IPS-20b (cell line): ENCODE measurements around the gene REM1.
"Not testable (repeated sequence)": the region's sequence is repeated elsewhere in the genome, so short reads cannot be mapped to it uniquely, and the experiment has no call there.

Experiments used
- H3K27ac ChIP-seq: one replicate; pipeline ENCODE4 v1.5.1; 2013; ENCODE audit warnings: low read length
- H3K27me3 ChIP-seq: 2 replicates; pipeline ENCODE4 v1.6.1; 2013; ENCODE audit warnings: mild to moderate bottlenecking, low read length, inconsistent platforms; ENCODE audit not compliant: insufficient read depth
- H3K36me3 ChIP-seq: 2 replicates; pipeline ENCODE4 v1.6.1; 2013; ENCODE audit warnings: low read depth, mild to moderate bottlenecking, inconsistent platforms, low read length, moderate library complexity; ENCODE audit not compliant: insufficient read depth
- H3K4me1 ChIP-seq: 2 replicates; pipeline ENCODE4 v1.6.1; 2013; ENCODE audit warnings: mild to moderate bottlenecking, control low read depth, inconsistent platforms, low read length, moderate library complexity; ENCODE audit not compliant: insufficient read depth
- H3K4me3 ChIP-seq: 2 replicates; pipeline ENCODE4 v1.5.1; 2013; ENCODE audit warnings: mild to moderate bottlenecking, low read length, inconsistent platforms
- H3K9ac ChIP-seq: 2 replicates; pipeline ENCODE4 v1.6.1; 2013; ENCODE audit warnings: low read depth, mild to moderate bottlenecking, inconsistent platforms, low read length, moderate library complexity
- H3K9me3 ChIP-seq: 2 replicates; pipeline ENCODE4 v1.6.1; 2013; ENCODE audit warnings: mild to moderate bottlenecking, low read depth, low read length, inconsistent platforms; ENCODE audit not compliant: insufficient read depth

Gene REM1

DNA sequence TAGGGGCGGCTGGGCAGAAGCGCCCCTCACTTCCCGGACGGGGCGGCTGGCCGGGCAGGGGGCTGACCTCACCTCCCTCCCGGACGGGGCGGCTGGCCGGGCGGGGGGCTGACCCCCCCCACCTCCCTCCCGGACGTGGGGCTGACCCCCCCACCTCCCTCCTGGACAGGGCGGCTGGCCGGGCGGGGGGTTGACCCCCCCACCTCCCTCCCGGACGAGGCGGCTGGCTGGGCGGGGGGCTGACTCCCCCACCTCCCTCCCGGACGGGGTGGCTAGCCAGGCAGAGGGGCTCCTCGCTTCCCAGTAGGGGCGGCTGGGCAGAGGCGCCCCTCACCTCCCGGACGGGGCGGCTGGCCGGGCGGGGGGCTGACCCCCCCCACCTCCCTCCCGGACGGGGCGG lies 4.1 kb upstream of the REM1 start:
- not testable (repeated sequence) for H3K9me3 ChIP-seq, H3K36me3 ChIP-seq, H3K27ac ChIP-seq, H3K4me1 ChIP-seq, H3K4me3 ChIP-seq, H3K9ac ChIP-seq
- peaks cover 26% of the 10 kb centered on the region for H3K27me3 ChIP-seq

DNA sequence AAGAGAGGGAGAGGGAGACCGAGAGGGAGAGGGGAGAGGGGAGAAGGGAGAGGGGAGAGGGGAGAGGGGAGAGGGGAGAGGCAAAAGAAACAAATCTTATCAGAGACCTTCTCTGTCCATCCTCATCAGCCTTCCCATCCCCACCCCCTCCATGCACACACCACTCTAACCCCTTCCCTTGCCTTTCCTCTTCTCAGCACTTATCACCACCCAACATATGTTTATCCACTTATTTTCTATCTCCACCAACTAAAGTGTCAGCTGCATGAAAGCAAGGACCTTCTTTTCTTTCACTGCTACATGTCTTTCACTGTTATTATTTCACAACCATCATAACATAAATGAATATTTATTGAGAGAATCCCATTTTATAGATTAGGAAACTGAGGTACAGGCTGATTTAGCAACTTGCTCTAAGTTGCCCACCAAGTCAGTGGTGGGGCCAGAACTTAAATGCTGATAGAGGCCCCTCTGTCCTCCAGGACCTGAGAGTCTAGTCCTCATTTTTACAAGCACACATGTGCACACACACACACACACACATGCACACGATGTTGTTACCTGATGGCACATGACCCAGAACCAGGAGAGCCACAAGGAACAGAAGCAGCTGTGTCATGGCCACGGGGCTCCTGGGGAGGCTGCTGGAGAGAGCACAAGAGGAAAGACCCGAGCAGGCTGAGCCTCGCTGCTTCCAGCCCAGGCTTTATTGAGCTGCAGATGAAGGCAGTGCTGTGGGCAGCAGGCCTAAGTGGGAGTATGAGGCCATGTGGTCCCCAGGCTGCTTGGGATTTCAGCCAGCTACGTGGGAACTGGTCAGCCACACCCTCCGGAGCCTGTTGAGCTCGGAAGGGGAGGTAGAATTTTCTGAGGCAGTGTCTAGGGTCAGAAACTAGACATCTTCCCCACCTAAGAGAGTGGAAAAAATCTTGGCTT lies 2.4 kb upstream of the REM1 start:
- Histone ChIP-seq H3K27me3 (peaks cover 43% of the 10 kb centered on the region), H3K9me3 (peaks cover 8% of the 10 kb centered on the region), H3K36me3 (no peaks in the 10 kb centered on the region), H3K4me3 (no peak overlapping the region), H3K9ac (no peak overlapping the region), H3K4me1 (no peaks in the 10 kb centered on the region; the same call in 1 of the 2 replicates), H3K27ac (no peak overlapping the region)

DNA sequence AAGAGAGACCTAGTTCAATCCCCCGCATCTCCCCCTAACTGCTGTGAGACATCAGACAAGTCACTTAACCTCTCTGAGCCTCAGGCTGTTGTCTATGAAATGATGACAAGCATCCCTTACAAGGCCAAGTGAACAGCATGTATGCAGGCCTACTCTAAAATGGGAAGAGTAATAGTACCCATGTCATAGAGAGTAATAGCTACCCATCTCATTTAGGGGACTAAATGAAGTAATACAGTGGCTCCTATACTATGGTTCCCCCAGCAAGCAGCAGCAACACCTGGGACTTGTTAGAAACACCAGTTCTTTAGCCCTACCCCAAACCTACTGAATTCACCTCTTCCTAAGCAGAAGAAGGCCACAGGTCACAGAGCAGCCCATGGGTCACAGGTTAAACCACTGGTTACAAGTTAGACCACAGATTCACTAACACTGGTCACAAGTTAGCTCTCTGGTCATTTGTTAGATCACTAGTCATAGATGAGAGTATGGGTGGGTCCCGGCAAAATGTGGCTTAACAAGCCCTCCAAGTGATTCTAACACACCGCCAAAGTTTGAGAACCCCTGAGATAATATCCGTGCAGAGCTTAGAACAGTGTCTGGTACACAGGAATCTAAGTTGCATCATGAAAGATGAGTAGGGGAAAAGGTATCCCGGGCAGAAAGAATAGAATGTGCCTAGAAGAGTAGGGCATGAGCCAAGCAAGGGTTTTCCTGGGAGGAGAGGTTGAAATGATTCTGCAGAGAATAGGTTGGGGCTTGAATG lies 1.6 kb upstream of the REM1 start:
- no peak overlapping the region for H3K4me3 ChIP-seq

DNA sequence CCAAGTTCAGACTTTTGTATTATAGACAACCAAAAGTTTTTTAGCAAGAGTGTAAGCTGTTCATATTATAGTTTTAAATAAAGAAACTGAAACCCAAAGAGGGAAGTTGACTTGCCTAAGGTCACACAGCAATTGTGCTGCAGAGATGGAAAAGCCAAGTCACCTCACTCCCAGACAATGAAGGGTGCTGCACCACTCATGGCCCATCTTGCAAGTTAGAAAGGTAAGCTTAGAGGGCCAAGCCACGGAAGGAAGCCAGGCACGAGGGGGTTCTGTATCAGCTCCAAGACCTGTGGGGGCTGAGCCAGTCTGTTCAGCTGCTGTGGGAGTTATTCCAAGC lies 1.0 kb upstream of the REM1 start:
- no peaks in the 10 kb centered on the region; the same call in 1 of the 2 replicates for H3K4me1 ChIP-seq
- no peak overlapping the region for H3K9ac ChIP-seq
- H3K9me3 ChIP-seq: peaks cover 8% of the 10 kb centered on the region
- H3K4me3 ChIP-seq: no peak overlapping the region
- no peak overlapping the region for H3K27ac ChIP-seq
- no peaks in the 10 kb centered on the region for H3K36me3 ChIP-seq
- peaks cover 51% of the 10 kb centered on the region for H3K27me3 ChIP-seq

More for the DNA sequence above, 1.6 kb upstream of the REM1 start:
- H3K9ac ChIP-seq: no peak overlapping the region
- no peak overlapping the region for H3K27ac ChIP-seq
- H3K36me3 ChIP-seq: no peaks in the 10 kb centered on the region
- H3K9me3 ChIP-seq: peaks cover 8% of the 10 kb centered on the region
- no peaks in the 10 kb centered on the region; the same call in 1 of the 2 replicates for H3K4me1 ChIP-seq
- peaks cover 50% of the 10 kb centered on the region for H3K27me3 ChIP-seq

DNA sequence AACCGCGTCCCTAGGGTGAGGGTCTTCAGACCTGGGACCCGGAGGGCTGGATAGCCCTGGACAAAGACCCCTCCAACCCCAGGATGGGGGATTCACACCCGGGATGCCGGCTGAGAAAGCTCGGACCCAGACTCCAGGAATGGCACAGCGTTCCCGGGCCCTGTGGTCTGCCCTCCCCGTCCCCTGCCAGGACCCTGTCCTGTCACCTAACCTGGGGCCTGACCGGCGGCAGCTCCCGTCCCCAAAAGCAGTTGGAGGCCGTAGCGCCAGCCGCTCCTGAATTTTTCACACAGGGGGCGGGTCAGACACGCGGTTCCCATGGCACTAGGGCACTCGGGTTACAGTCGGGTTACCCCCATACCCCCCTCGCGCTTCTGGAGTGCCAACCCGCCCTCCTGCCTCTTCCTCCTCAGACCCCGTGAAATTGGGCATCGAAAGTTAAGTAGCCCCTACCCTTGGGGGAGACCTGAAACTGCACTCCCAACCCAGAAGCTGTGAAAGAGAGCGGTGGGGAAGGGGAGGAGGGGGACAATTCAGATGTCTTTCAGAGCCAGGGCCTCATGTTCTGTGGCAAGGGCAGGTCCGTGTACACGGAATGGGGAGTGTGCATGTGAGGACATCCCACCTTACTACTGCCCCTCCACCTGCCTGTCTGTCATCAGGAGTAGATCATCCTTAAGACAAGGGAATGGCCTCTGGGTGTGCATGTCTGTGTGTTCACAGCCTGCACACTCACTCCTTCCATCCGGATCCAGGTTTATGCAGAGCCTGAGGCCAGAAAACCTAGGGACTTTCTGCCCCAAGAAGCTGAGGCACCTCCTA lies 595 bp downstream of the REM1 start:
- no peaks in the 10 kb centered on the region; the same call in 1 of the 2 replicates for H3K4me1 ChIP-seq
- peaks cover 8% of the 10 kb centered on the region for H3K9me3 ChIP-seq
- H3K9ac ChIP-seq: no peak overlapping the region
- H3K27ac ChIP-seq: no peak overlapping the region
- H3K36me3 ChIP-seq: no peaks in the 10 kb centered on the region
- H3K4me3 ChIP-seq: peak overlapping the region; percentile 69; the same call in 1 of the 2 replicates
- peaks cover 51% of the 10 kb centered on the region for H3K27me3 ChIP-seq

DNA sequence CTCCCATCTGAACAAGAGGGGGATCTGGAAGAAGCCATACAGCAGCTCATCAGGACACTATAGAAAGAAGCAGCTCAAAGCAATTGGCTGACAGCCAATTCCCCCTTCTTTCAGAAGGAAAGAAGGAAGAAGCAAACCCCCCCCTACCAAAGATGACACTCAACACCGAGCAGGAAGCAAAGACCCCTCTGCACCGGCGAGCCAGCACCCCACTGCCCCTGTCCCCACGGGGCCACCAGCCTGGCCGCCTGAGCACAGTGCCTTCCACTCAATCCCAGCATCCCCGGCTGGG lies 1.2 kb downstream of the REM1 start:
- peaks cover 8% of the 10 kb centered on the region for H3K9me3 ChIP-seq

DNA sequence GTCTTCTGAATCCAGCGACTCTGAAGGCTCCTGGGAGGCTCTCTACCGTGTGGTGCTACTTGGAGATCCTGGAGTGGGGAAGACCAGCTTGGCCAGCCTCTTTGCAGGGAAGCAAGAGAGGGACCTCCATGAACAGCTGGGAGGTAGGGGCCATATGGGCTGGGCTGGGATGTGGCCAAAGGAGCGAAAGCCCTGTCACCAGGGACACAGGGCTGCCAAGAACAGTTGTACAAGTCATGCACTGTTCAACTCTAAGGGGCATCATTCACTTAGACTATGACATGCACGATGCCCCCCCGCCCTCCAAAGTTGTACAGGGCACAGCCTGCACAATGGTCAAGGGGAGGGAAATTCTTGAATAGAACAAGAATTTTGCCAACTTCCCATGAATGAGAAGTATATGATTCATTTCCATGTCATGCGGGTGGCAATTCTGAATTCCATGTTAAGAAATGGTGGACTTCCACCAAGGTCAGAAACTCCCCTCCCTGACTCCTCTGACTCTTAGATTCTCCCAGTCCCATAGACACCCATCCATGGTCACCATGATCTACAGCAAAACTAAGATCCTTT lies 1.6 kb downstream of the REM1 start:
- Histone ChIP-seq H3K9me3 (peaks cover 8% of the 10 kb centered on the region), H3K27me3 (peaks cover 51% of the 10 kb centered on the region), H3K9ac (no peak overlapping the region)

More for the DNA sequence above, 1.2 kb downstream of the REM1 start:
- Histone ChIP-seq H3K9ac (no peak overlapping the region), H3K27me3 (peaks cover 51% of the 10 kb centered on the region), H3K36me3 (no peaks in the 10 kb centered on the region), H3K27ac (no peak overlapping the region), H3K4me3 (no peak overlapping the region; the same call in 1 of the 2 replicates), H3K4me1 (no peaks in the 10 kb centered on the region; the same call in 1 of the 2 replicates)

DNA sequence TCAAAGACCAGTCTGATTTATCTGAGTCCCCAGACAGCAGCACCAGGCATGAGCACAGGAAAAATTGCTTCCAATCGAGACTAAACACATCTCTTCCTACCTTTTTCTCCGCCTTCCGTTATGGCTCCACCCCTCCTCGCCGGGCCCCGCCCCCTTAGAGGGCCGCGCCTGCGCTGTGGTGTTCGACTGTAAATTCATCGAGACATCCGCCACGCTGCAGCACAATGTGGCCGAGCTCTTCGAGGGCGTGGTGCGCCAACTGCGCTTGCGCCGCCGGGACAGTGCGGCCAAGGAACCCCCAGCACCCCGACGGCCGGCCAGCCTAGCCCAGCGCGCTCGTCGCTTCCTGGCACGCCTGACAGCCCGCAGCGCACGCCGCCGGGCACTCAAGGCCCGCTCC lies 8.9 kb downstream of the REM1 start:
- Histone ChIP-seq H3K4me3 (no peak overlapping the region), H3K27ac (no peak overlapping the region), H3K27me3 (peaks cover 26% of the 10 kb centered on the region), H3K4me1 (no peaks in the 10 kb centered on the region), H3K9ac (no peak overlapping the region), H3K36me3 (no peaks in the 10 kb centered on the region), H3K9me3 (no peaks in the 10 kb centered on the region)

More for the DNA sequence above, 1.6 kb downstream of the REM1 start:
- H3K27ac ChIP-seq: no peak overlapping the region
- no peak overlapping the region for H3K4me3 ChIP-seq
- no peaks in the 10 kb centered on the region for H3K36me3 ChIP-seq
- H3K4me1 ChIP-seq: no peaks in the 10 kb centered on the region; the same call in 1 of the 2 replicates

DNA sequence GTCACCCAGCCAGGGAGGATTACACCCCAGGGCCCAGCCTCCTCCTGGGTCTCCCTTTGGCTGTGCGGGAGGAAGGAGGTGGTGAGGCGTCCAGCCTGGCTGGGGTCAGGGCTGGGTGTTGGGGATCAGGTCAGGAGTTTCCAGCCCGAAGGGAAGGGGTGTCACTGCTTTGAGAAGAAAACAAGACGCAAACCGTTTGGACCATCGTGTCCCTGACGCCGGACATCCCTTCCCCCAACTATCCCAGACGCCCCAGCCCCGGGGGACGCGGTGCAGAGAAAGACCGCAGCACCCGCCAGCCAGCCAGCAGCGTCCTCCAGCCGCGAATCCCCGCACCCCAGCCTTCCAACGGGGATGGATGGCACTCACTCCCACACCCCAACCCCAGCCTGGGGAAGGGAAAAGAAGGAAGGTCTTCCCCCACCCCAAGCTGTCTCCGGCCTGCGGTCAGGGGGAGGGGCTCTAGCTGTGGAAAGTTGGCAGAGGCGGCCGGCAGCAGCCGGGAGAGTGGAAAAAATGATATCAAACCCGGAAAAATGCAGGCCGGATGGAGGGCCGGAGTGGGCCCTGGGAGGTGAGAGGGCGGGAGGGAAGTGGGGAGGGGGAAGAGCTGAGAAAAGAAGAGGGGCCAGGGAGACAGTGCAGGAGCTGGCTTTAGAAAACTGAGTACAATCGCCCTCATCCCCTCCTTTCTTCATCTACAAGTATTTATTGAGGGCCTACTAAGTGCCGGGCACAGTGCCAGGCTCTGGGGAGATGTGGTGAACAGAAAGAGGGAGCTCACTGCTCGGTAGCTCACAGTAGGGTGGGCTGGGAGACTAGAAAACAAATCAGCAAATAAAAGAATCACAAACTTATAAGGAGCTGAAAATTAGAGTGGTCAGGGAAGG lies 10.6 kb downstream of the REM1 start:
- no peaks in the 10 kb centered on the region for H3K4me1 ChIP-seq
- H3K9me3 ChIP-seq: no peaks in the 10 kb centered on the region
- no peaks in the 10 kb centered on the region for H3K36me3 ChIP-seq
- H3K9ac ChIP-seq: peak overlapping the region; percentile 49; the same call in 1 of the 2 replicates
- peak overlapping the region; percentile 64; the same call in 1 of the 2 replicates for H3K4me3 ChIP-seq
- H3K27me3 ChIP-seq: peaks cover 26% of the 10 kb centered on the region
- no peak overlapping the region for H3K27ac ChIP-seq

DNA sequence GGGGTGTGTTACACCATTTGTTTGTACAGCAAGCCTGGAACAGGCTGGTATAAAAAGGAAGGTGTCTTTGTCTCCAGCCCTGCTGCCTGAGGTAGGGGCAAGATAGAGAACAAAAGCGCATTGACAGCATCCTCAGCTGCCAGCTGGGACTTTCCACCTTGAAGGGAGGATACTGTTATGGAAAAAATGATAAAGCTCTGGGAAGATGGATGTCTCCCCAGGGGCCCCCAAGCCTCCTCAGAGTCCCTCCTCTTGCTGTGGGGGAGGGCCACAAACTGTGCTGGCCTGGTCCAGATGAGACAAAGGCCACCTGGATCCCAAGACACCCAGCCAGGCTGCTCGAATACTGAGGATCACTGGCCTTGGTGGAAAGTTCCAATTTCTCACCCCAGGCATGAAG lies 13.0 kb downstream of the REM1 start:
- H3K27me3 ChIP-seq: peaks cover 26% of the 10 kb centered on the region
- no peak overlapping the region for H3K9ac ChIP-seq
- H3K9me3 ChIP-seq: no peaks in the 10 kb centered on the region
- H3K36me3 ChIP-seq: no peaks in the 10 kb centered on the region
- no peak overlapping the region for H3K27ac ChIP-seq
- H3K4me3 ChIP-seq: no peak overlapping the region
- no peaks in the 10 kb centered on the region for H3K4me1 ChIP-seq
